ENCODE measurements around the gene DKK1.

The DKK1 gene, protein sequence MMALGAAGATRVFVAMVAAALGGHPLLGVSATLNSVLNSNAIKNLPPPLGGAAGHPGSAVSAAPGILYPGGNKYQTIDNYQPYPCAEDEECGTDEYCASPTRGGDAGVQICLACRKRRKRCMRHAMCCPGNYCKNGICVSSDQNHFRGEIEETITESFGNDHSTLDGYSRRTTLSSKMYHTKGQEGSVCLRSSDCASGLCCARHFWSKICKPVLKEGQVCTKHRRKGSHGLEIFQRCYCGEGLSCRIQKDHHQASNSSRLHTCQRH

DNA sequence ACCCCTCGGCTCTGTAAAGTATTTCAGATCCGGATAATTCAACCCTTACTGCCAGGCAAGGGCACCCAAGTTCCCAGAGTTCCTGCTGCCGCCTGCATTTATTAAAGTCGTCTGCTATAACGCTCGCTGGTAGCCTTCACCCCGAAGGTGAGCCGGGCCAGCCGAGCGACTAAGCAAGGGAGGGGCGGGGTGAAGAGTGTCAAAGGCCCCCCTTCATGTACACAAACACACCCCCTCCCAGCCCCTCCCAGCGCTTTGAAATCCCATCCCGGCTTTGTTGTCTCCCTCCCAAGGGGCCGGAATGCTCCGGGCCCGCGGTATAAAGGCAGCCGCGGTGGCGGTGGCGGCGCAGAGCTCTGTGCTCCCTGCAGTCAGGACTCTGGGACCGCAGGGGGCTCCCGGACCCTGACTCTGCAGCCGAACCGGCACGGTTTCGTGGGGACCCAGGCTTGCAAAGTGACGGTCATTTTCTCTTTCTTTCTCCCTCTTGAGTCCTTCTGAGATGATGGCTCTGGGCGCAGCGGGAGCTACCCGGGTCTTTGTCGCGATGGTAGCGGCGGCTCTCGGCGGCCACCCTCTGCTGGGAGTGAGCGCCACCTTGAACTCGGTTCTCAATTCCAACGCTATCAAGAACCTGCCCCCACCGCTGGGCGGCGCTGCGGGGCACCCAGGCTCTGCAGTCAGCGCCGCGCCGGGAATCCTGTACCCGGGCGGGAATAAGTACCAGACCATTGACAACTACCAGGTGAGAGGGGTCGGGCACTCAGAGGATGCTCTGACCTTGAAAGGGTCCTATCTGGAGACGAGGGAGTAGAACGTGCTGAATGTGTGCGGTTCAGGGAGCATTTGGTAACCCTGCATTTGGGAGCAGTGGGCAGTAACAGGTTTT, at the start of gene DKK1:
TSS of gene DKK1 (plus strand) at position 349 of the 889 bp plus-strand sequence. CDS start at position 503, 154 bp downstream.
- no peak for DNase-seq

DNA sequence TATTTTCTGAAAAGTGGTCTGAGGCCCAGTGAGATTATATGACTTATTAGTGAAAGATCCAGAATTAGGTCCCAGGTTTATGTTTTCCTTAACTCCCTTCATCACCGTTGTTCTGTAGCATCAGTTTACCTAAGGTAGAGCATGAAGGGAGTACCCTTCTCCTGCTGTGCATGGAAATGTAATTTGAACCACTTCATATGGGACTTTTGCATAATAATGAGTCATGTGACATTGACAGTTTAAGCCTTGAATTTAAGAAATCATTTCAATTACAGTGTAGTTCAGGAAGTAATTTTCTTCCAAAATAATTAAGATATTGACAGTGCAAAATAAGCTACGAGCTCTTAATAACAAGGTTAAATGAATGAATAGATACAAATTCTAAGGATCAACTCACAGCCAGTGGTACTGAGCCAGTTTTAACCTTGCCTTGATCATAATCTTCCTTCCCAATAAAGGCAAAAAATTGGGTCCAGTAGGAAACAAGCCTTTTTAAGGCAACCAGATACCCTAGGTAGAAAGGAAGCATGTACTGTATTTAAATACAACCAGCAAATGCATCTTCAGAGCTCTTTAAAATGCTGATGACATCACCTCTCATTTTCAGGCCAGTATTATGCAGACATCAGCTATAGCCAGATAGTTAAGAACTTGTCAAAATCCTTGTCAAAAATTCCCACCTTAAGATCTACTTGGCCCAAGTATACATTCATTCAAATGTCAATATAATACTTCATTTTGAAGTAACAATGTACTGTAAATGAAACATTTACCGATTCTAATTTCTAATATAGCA, 48.8 kb upstream of the DKK1 start:
- DNase-seq, result no peak

DNA sequence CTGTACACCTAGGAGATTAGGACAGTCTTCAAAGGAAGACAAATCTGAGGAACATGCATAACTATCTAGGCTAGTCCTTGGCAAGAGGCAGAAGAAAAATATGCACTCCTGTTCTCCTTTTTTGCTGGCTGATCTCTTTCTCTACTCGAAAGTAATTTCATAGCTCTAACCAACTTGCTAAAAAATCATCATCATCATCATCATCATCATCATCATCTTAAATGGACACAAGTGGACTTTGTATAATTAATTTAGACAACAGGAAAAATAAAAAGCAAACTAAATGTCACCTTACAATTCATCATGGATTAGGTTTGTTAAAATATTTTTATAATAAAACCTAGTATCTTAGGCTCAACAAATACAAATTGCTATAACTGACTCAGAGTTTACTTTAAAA, 47.2 kb upstream of the DKK1 start:
- DNase-seq, result no peak

DNA sequence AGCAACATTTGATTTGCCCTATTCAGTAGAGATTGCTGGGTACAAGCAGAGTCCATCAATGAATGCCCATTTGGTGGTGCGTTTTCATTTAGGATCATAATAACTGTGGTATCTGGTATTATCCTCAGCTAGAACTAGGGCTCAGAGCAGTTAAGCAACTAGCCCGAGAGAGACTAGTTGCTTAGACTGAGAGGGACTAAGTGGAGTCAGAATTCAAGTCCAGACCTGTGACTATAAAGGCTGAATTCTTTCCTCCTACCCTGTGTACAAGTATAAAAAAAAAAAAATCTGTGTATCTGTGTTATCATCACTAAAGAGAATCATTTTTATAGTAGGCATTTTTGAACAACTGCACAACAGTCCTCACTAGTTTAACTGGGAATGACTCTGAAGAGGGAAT, 45.3 kb upstream of the DKK1 start:
- no peak for DNase-seq

DNA sequence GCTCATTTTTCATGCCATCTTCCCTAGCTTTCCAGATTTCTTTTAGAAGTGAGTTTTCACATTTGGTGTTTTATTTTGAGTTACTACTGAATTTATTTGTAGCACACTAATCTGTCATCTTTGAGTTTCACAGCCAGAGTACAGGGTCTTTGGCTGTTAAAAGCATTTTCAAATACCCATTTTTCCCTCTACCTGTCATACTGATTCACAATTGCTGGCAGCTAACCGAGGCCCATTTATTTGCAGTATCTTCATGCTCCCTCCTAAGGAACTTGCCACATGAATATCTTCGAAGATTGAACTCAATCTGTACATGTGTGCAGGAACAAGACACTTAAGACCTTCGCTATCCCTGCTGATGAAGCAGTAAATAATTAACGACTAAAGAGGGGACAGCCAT, 44.8 kb upstream of the DKK1 start:
- no peak for DNase-seq

DNA sequence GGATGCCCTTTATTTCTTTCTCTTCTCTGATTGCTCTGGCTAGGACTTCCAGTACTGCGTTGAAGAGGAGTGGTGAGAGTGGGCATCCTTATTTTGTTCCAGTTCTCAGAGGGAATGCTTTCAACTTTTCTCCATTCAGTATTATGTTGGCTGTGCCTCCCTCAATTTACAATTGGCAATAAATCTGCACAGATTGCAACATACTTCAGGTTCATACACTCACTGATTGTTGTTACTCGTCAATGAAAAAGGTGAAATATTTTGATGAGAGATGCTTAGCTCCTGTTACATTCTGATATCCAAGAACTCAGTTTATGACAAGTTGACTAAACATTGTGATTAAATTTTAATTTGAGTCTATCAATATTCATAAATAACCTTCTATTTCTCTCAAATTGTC, 37.9 kb upstream of the DKK1 start:
- no peak for DNase-seq

DNA sequence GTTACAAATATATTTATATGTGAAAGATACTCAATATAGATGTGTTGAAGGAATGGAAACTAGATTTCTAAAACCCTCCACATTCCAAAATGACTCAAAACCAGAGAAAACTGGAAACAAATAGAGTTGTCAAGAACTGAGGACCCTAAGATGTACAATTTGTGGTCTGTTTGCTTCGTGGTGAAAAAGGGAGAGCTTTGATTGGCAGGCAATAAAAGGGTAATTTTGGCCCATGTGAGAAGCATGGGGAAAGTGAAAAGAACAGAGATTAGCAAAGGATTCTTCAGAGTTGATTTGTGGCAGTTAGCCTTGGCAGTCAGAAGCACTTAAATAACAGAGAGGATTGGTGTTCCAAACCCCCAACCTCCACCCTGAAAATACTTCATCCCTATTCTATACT, 37.1 kb upstream of the DKK1 start:
- DNase-seq, result no peak

DNA sequence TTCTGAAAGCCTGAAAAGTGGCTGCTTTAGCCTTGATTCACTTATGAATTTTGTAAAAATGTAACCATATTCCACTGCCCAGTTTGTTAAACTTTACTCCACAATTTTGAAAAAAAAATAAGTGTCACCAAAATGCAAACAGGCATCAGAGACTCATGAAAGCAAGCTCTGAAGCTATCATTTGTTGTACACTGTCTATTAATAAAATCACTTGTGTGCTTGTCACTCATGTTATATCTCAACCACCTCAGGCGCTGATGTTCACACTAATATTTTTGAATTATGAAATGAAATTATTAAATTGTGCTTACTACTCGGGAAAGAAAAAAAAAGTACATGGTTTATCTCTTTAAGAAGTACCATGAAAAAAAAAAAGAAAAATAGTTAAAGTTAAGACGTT, 34.5 kb upstream of the DKK1 start:
- DNase-seq, result no peak

DNA sequence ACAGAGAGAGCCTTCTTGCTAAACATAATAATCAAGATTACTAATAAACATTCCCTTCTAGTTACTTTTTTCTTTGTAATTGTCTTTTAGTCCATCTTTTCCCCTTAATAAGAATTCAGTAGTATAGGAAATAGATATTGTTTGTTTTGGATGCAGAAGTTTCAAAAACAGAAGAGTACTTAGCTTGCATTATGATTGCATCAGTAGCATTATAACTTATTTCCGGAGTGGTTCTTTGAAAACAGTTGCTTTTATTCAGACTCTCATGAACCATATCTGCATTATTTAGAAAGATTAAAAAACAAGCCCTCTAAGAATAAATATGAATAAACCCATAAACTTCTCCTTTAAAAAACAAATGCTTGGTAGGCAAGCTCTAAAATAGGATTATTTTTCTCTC, 34.0 kb upstream of the DKK1 start:
- DNase-seq, result no peak

DNA sequence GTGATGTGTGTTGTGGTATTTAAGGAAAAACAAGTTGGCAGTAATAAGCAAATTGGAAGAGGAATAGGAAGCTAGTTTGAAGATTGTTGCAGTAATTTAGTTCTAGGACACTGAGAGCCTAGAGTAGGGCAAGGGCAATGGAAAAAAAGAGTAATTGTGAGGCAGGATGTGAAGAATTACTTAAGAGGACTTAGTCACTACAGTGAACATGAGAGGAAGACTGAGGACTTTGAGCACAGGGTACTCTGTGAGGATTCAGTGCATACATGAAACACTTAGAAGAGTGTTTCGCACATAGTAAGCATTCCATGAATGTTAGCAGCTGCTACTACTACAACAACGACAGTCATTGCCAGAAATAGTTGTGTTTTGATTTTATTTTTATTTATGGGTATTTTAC, 30.9 kb upstream of the DKK1 start:
- DNase-seq, result no peak

DNA sequence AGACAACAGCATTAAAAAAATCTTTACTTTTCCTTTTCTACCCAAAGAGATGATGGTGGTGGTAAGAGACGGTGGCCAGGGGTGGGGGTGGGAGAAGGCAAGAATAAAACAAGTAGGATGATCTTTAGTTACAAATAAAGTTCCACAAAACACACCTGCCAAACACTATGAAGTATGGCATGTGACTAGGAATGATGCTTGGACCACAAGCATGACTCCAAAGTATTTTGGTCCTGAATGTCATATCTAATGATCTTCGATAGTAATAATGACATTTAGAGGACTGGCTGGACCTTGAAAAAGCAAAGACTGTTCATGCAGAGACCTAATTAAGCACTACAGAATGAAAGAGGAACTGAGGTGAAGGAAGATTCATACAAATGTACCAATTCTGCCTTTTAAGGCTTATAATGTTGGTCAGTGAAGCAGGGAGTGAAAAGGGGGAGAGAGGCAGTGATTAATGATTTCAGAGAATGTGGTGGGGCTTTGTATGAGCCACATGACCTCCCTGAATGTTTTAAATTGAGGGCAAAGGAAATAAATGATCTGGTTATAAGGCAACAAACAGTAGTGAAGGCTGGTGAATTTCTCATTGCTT, 29.6 kb upstream of the DKK1 start:
- DNase-seq, result no peak

DNA sequence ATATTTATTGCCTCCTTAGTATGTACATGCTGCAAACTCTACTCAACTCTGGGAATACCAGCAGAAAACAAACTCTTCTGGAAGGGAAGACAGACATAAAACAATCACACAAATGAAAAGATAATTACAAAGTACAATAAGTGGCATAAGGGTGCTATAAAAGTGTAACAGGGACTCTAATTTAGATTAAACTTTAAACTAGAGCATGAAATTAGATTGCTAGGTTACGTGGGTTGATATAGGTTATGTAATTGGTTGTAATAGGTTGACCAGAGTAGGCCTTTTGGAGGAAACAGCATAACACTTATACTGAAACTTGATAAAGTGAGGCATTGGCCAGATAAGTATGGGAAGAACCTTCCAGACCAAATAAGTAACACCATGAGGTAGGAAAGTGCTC, 26.2 kb upstream of the DKK1 start:
- DNase-seq, result no peak

DNA sequence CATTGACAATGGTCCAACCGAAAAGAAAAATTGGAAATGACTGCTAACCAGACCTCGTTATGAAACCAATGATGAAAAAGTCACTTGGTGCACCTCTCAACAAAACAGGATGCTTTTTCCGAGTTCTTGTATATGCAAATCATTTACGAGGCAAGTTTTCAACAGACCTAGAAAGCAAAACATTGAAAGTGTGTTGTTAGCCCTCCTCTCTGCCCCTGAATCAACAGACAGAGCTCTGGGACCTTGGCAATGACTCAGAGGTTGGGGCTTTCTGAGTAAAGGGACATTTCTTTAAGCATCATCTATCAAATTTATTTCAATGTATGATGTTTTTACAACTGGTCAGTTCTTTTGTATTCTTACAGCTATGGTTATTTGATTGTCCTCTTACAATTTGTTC, 16.3 kb upstream of the DKK1 start:
- DNase-seq, result no peak

DNA sequence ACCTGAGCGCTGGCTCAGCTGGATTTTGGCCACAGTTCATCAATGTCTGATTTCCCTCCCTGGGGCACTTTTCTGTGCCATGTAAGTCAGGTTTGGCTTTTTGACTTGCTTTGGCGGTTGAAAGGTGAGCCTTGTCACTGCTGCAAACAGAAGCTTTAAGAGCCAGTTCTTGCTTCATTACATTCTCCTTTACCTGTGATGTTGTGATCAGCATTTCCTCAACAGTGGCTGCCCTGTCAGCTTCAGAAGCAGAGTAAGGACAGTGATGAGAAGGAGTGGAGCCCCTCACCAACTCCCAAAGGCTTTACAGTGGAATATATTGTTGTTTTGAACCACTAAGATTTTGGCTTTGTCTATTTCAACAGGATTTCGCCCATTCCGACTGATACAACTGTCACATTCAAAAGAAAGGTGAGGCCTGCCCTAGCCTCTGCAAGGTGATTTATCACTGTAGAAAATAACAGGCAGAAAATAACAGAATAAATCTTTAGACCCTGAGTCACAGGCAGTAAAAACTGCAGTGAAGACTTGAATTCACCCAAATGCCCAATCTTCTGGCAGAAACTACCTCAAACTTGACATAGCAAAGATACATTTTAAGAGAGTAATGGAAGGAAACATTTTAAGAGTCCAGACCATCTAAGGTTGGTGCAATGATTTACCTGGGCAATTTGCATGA, 13.3 kb upstream of the DKK1 start:
- DNase-seq, result no peak

DNA sequence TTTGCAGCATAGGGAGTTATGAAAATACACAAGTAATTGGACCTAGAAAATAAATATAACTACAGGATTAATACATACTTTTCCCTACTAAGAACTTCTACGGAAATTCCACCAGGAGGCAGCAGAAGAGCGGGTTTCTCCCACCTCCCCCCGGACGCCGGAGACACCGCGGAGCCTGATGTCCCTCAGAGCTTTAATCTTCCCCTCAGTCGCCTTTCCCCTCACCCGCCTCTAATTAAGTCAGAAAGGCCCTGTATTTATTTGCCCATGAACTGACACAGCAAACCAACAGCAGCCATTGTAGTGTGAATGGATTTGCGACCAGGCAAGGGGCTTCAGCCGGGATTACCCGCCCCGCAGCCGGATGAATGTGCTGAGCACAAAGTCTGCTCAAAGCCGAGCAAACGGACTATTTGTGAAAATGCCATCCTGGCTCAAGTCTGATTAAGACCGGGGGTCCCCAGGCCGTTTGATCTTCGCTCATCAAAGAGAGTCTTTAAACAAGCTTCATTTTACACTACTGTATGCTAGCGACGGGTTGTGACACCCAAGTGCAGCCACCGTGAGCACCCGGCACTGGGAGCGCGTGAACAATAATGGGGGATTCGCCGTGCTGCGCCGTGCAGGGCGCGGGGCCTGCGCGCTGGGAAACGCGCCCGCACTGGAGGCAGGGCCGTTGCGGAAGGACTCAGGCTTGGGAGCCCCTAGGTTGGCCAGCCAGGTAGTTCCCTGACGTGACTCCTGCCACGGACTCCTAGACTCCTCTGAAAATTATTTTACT, 5.6 kb upstream of the DKK1 start:
- peak in 1 of 2 experiments; percentile 34 for DNase-seq

DNA sequence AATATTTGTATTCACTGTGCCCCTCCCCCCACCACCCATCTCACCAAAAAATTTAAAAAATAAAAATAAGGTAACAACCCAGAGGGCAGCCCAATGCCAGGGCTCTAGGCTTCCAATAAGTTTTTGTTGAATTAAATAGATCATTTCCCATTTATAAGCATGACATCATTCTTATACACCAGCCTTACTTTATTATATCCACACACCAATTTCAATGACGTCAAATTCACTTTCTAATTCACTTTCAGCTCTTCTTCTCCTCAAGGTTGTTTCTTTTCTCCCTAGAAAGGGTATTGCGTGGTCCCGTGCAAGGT, 1.2 kb upstream of the DKK1 start:
- no peak for DNase-seq

DNA sequence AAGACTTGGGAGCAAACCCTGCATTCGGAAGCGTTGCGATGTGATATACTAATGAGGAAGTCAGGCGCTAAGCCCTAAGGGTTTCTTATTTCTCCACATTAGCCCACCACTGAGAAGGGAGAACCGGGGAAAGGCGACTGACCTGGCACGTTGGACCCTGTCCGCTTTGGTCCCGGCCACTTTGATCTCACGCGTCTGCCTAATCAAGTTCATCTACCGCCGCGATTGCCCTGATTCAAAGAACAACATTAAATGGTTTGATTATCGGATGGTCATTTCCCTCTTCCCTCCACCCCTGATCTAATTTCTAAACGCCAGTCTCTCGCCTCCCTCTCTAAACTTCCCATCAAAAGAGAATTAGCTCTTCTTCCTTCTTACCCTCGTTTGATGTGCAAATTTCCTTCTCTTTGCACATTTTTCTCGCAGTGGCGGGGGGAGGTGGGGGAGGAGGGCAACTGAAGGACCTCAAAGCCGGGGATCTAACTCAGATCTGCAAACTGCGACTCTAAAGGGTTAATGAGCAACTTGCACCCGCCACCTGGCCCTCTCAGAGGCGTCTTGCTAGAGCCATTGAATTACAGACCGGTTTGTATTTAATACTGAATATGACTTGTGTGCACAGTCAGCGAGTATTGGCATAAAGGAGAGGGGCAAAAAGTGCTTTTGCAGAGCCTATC, 687 bp upstream of the DKK1 start:
- DNase-seq, result no peak

DNA sequence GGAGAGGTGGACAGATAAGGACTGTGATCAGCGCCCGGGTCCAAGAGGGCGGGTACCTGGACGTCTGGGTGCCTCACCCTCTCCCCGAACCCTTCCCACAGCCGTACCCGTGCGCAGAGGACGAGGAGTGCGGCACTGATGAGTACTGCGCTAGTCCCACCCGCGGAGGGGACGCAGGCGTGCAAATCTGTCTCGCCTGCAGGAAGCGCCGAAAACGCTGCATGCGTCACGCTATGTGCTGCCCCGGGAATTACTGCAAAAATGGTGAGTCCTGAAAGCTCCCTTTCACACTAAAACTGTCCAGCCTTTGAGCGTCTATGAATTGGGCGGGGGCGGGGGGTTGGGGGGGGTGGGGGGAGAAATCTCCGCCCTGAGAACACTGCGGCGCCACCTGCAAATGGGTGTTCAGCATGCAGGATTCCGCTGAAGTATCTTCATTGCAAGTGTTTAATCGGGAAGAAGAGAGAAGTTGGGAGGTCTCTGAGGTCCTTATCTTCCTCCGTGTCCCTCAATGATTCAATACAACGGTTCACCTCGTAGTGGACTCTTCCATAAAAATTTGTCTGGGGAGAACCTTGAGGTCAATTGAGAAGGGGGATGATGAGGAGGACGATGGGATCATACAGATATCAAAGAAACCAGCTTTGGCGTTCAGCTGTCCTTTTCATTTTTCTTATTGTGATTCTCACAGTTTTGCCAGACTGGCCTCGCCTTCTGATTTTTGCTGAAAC, 906 bp downstream of the DKK1 start:
- no peak for DNase-seq

DNA sequence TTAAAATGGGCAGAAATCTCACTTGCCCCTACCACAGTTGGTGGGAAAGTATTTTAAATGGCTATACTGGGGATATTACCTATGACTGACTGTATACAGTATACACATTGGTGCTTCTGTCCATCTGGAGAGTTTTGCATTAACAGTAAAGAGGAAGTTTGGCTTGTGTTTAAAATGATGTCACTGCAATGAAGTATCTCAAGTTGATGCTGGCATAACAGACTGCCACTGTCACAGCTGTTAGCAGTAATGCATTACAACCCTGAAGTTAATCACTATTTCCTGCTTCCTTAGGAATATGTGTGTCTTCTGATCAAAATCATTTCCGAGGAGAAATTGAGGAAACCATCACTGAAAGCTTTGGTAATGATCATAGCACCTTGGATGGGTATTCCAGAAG, 1.9 kb downstream of the DKK1 start:
- no peak for DNase-seq

DNA sequence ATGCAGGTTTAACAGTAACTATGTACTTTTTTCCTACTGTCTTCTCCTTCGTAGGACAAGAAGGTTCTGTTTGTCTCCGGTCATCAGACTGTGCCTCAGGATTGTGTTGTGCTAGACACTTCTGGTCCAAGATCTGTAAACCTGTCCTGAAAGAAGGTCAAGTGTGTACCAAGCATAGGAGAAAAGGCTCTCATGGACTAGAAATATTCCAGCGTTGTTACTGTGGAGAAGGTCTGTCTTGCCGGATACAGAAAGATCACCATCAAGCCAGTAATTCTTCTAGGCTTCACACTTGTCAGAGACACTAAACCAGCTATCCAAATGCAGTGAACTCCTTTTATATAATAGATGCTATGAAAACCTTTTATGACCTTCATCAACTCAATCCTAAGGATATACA, 2.4 kb downstream of the DKK1 start:
- no peak for DNase-seq

Measured in NCI-H526 (cell line).